OCI-LY1 (cell line): ENCODE results near the gene CYP2S1.
"Not testable (repeated sequence)": the region's sequence is repeated elsewhere in the genome, so short reads cannot be mapped to it uniquely, and the experiment has no call there.

Experiments
- H2AFZ ChIP-seq: fragments of 200-600 bp; sonication (generic), shearing (Covaris generic); 2 replicates; pipeline ENCODE4 v1.6.0; 2014; ENCODE audit warnings: antibody characterized with exemption, mild to moderate bottlenecking, low read length
- H3F3A ChIP-seq: fragments of 200-600 bp; sonication (generic), shearing (Covaris generic); 2 replicates; pipeline ENCODE4 v1.6.0; 2014; ENCODE audit warnings: mild to moderate bottlenecking, antibody characterized with exemption, low read length, moderate library complexity; ENCODE audit not compliant: insufficient read depth
- H3K27ac ChIP-seq: fragments of 200-600 bp; sonication (generic); 2 replicates; pipeline ENCODE4 v1.5.1; 2014; ENCODE audit warnings: low read length, mixed run types, mild to moderate bottlenecking, low read depth; ENCODE audit not compliant: poor library complexity, severe bottlenecking
- H3K27me3 ChIP-seq: fragments of 200-600 bp; sonication (generic); 2 replicates; pipeline ENCODE4 v1.6.0; 2014; ENCODE audit warnings: antibody characterized with exemption, mild to moderate bottlenecking, low read length, moderate library complexity; ENCODE audit not compliant: insufficient read depth
- H3K36me3 ChIP-seq: fragments of 200-600 bp; sonication (generic); 2 replicates; pipeline ENCODE4 v1.6.1; 2014; ENCODE audit warnings: mild to moderate bottlenecking, antibody characterized with exemption, low read length, moderate library complexity, mixed read lengths; ENCODE audit not compliant: insufficient read depth
- H3K4me1 ChIP-seq: fragments of 200-600 bp; sonication (generic); 2 replicates; pipeline ENCODE4 v1.5.1; 2014; ENCODE audit warnings: mild to moderate bottlenecking, low read length, moderate library complexity; ENCODE audit not compliant: insufficient read depth, severe bottlenecking
- H3K4me2 ChIP-seq: fragments of 200-600 bp; sonication (generic), shearing (Covaris generic); 2 replicates; pipeline ENCODE4 v1.6.1; 2014; ENCODE audit warnings: low read length
- H3K4me3 ChIP-seq: fragments of 200-600 bp; sonication (generic); 2 replicates; pipeline ENCODE4 v1.5.1; 2014; ENCODE audit warnings: low read length, low read depth, mild to moderate bottlenecking, mixed read lengths; ENCODE audit not compliant: poor library complexity, severe bottlenecking
- H3K79me2 ChIP-seq: fragments of 200-600 bp; shearing (Covaris generic); 2 replicates; pipeline ENCODE4 v1.6.1; 2016; ENCODE audit warnings: mixed run types, low read length, mixed read lengths; ENCODE audit not compliant: insufficient read depth
- H3K9ac ChIP-seq: fragments of 200-600 bp; sonication (generic), shearing (Covaris generic); 2 replicates; pipeline ENCODE4 v1.6.1; 2014; ENCODE audit warnings: mild to moderate bottlenecking, low read length, mixed read lengths
- H3K9me2 ChIP-seq: fragments of 200-600 bp; sonication (generic), shearing (Covaris generic); 2 replicates; pipeline ENCODE4 v1.6.1; 2014; ENCODE audit warnings: low read depth, mild to moderate bottlenecking, low read length, mixed read lengths
- H3K9me3 ChIP-seq: fragments of 200-600 bp; shearing (Covaris generic); 2 replicates; pipeline ENCODE4 v1.6.1; 2014; ENCODE audit warnings: low read length, mixed read lengths
- H4K20me1 ChIP-seq: fragments of 200-600 bp; sonication (generic), shearing (Covaris generic); 2 replicates; pipeline ENCODE4 v1.6.0; 2016; ENCODE audit warnings: mild to moderate bottlenecking, low read length; ENCODE audit not compliant: insufficient read depth
- EZH2 ChIP-seq: fragments of 200-600 bp; sonication (generic), shearing (Covaris generic); IDR thresholded peaks from 2 replicates; pipeline ENCODE4 v1.8.0; 2017; ENCODE audit warnings: borderline replicate concordance, mixed run types, mild to moderate bottlenecking, antibody characterized with exemption, low read length, moderate library complexity, mixed read lengths
- TF ChIP-seq, protein P1 (sequence below): fragments of 200-600 bp; sonication (generic), shearing (Covaris generic); IDR thresholded peaks from 2 replicates; pipeline ENCODE4 v1.5.1; 2017; ENCODE audit warnings: mild to moderate bottlenecking, antibody characterized with exemption, low read length, moderate library complexity, mixed read lengths

Gene CYP2S1

DNA sequence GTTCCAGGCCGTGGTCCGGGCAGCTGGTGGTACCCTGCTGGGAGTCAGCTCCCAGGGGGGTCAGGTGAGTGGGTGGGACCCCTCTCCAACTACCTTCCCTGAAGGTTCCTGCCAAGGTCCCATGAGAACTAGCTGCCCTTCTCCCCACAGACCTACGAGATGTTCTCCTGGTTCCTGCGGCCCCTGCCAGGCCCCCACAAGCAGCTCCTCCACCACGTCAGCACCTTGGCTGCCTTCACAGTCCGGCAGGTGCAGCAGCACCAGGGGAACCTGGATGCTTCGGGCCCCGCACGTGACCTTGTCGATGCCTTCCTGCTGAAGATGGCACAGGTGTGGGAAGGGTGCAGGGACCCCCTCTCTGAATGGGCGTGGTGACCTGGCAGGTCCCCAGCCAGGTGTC is 5.5 kb downstream of the CYP2S1 start:
- no peaks in the 10 kb centered on the region for H3K36me3 ChIP-seq
- H3F3A ChIP-seq: no peaks in the 10 kb centered on the region
- no peaks in the 10 kb centered on the region for H3K9me2 ChIP-seq
- H4K20me1 ChIP-seq: no peaks in the 10 kb centered on the region
- H3K9me3 ChIP-seq: no peaks in the 10 kb centered on the region
- no peak for TF ChIP-seq EZH2
- TF ChIP-seq, protein P1, sequence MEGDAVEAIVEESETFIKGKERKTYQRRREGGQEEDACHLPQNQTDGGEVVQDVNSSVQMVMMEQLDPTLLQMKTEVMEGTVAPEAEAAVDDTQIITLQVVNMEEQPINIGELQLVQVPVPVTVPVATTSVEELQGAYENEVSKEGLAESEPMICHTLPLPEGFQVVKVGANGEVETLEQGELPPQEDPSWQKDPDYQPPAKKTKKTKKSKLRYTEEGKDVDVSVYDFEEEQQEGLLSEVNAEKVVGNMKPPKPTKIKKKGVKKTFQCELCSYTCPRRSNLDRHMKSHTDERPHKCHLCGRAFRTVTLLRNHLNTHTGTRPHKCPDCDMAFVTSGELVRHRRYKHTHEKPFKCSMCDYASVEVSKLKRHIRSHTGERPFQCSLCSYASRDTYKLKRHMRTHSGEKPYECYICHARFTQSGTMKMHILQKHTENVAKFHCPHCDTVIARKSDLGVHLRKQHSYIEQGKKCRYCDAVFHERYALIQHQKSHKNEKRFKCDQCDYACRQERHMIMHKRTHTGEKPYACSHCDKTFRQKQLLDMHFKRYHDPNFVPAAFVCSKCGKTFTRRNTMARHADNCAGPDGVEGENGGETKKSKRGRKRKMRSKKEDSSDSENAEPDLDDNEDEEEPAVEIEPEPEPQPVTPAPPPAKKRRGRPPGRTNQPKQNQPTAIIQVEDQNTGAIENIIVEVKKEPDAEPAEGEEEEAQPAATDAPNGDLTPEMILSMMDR: no peak
- no peaks in the 10 kb centered on the region for H3K4me1 ChIP-seq
- no peak overlapping the region for H3K27ac ChIP-seq
- H3K9ac ChIP-seq: no peak overlapping the region
- H3K27me3 ChIP-seq: no peaks in the 10 kb centered on the region
- no peak overlapping the region for H3K4me2 ChIP-seq
- no peaks in the 10 kb centered on the region for H3K79me2 ChIP-seq
- H3K4me3 ChIP-seq: no peak overlapping the region
- H2AFZ ChIP-seq: no peak overlapping the region

DNA sequence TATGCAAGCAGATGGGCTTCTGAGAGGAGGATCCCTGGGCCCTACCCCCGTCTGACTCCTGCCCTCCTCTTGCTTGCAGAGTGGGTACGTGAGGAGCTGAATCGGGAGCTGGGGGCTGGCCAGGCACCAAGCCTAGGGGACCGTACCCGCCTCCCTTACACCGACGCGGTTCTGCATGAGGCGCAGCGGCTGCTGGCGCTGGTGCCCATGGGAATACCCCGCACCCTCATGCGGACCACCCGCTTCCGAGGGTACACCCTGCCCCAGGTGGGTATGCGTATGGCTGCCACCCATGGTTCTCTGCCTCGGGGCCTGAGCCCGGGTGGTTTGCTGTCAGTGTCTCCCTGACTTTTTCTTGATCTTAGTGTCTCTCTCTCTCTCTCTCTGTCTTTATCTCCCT is 10.4 kb downstream of the CYP2S1 start:
- H3K9ac ChIP-seq: no peak overlapping the region
- no peaks in the 10 kb centered on the region for H3F3A ChIP-seq
- no peaks in the 10 kb centered on the region for H3K79me2 ChIP-seq
- no peaks in the 10 kb centered on the region for H3K36me3 ChIP-seq
- no peak overlapping the region for H3K27ac ChIP-seq
- no peaks in the 10 kb centered on the region for H3K9me3 ChIP-seq
- TF ChIP-seq, protein P1: no peak
- TF ChIP-seq EZH2: no peak
- no peak overlapping the region for H3K4me3 ChIP-seq
- H4K20me1 ChIP-seq: no peaks in the 10 kb centered on the region
- H3K4me1 ChIP-seq: no peaks in the 10 kb centered on the region
- H3K9me2 ChIP-seq: no peaks in the 10 kb centered on the region
- H3K27me3 ChIP-seq: no peaks in the 10 kb centered on the region
- no peak overlapping the region for H2AFZ ChIP-seq
- no peak overlapping the region for H3K4me2 ChIP-seq

DNA sequence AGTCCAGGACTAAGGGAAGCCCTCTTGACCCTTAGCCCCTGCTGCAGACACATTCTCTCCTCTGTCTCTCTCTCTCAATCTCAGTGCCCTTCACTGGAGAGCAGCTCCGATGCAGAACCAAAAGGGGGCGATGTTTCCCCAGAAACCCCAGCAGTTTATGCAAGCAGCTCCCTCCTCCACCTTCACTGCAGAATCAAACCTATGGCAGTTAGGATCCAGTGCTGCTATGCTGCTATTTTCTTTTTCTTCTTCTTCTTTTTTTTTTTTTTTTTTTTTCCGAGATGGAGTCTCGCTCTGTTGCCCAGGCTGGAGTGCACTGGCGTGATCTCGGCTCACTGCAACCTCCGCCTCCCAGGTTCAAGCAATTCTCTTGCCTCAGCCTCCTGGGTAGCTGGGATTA is 11.3 kb downstream of the CYP2S1 start:
- not testable (repeated sequence) for H3K36me3 ChIP-seq, H3F3A ChIP-seq, H3K27ac ChIP-seq, H3K9me2 ChIP-seq, H3K4me2 ChIP-seq, H3K9ac ChIP-seq, H3K79me2 ChIP-seq, H3K27me3 ChIP-seq, H2AFZ ChIP-seq, H3K4me3 ChIP-seq, H3K9me3 ChIP-seq, H4K20me1 ChIP-seq, H3K4me1 ChIP-seq
- TF ChIP-seq, protein P1: peak; percentile 84
